Tibial nerve (tissue), 3 donors: ENCODE data around the gene AFG3L2.

Experiments
- CTCF ChIP-seq, 5 experiments: fragments of 200-600 bp in 3 of 5; fragments of 450-650 bp in 2 of 5; sonication (generic) in 3 of 5; IDR thresholded peaks; one replicate each; pipeline ENCODE4 v1.5.1; 2016 to 2019; ENCODE audit warnings: antibody characterized with exemption in 5 of 5, mild to moderate bottlenecking in 3 of 5, moderate library complexity in 2 of 5
- POLR2A ChIP-seq, 2 donors: fragments of 450-650 bp; IDR thresholded peaks; one replicate each; pipeline ENCODE4 v1.6.1; 2017; ENCODE audit warnings: antibody characterized with exemption in 2 of 2, mild to moderate bottlenecking in 2 of 2, moderate library complexity in 2 of 2

- no peak for TF ChIP-seq CTCF (IDR thresholded peaks at IDR 0.05)
- peak; percentile 30 to 35 for TF ChIP-seq POLR2A (IDR thresholded peaks at IDR 0.05)
Observed at GRCh38 chr18:12287684-12288402, 89.2 kb downstream of the AFG3L2 start.
